K562 (cell line): Measurements from ENCODE around the gene CCDC3. TPM values are rescaled to one million over a fixed set of nuclear protein-coding genes. Genes with fewer than 3 reads are reported as not detected.

Experiments used
- ATAC-seq: fragments of 200-7000 bp; cut with Tn5 transposase; 3 replicates; pipeline ENCODE4 v1.9.1; 2020; ENCODE audit warnings: moderate library complexity
- BruUV-seq: library from RNA; stranded (reverse); fragments of 400-500 nt; replicated peaks from 2 replicates; lab custom pipeline; 2021; lab: Mats Ljungman, UMichigan
- CTCF ChIA-PET: fragments of 300-600 bp; formaldehyde crosslinking; extraction: SDS; loops from one replicate; lab custom pipeline; 2021; ENCODE audit warnings: low intra/inter-chr PET ratio; lab: Yijun Ruan, JAX
- POLR2A ChIA-PET: fragments of 300-600, 350-650 bp; sonication (Branson Sonifier 250); formaldehyde crosslinking; extraction: SDS; loops from one replicate; lab custom pipeline; 2021; ENCODE audit warnings: antibody characterized with exemption, inconsistent platforms; lab: Yijun Ruan, JAX
- DNase-seq, 4 experiments: peaks; one replicate each; pipeline versions ENCODE4 v3.0.0 to v3.0.0-alpha.2; 2011 to 2018; ENCODE audit warnings: low spot score in 3 of 4, mixed read lengths in 3 of 4; ENCODE audit errors: extremely low read depth in 1 of 4
- FAIRE-seq: peaks from 2 replicates; lab custom pipeline; 2011; peaks lifted over from hg19 to GRCh38; lab: Jason Lieb, UNC
- H2AFZ ChIP-seq: 2 replicates; pipeline ENCODE4 v1.6.0; 2011; ENCODE audit warnings: low read depth, low read length, control low read depth, inconsistent platforms
- H3K27ac ChIP-seq: fragments of 200-600 bp; 3 replicates; pipeline ENCODE4 v1.8.0; 2011; ENCODE audit warnings: low read depth, mild to moderate bottlenecking, control low read depth, inconsistent platforms, low read length, moderate library complexity, mixed read lengths; ENCODE audit errors: extremely low read depth
- H3K27me3 ChIP-seq, 2 experiments: fragments of 300-600 bp in 1 of 2; 2 replicates in 1 of 2; 3 replicates in 1 of 2; pipeline versions ENCODE4 v1.6.0 to v1.8.0; 2011; ENCODE audit warnings: inconsistent platforms in 2 of 2, low read length in 2 of 2, mild to moderate bottlenecking in 1 of 2, mixed read lengths in 1 of 2, moderate library complexity in 1 of 2; ENCODE audit not compliant: control insufficient read depth in 2 of 2, insufficient read depth in 2 of 2
- H3K36me3 ChIP-seq: fragments of 300-600 bp; 3 replicates; pipeline ENCODE4 v1.8.0; 2011; ENCODE audit warnings: mild to moderate bottlenecking, low read length, inconsistent platforms; ENCODE audit not compliant: control insufficient read depth, insufficient read depth
- H3K4me1 ChIP-seq, 2 experiments: fragments of 200-600 bp in 1 of 2; replicated peaks in 1 of 2; 2 replicates in 1 of 2; 3 replicates in 1 of 2; pipeline versions ENCODE4 v1.5.1 to v1.8.0; 2011; ENCODE audit warnings: inconsistent platforms in 2 of 2, low read length in 2 of 2, mild to moderate bottlenecking in 1 of 2, mixed read lengths in 1 of 2, moderate library complexity in 1 of 2; ENCODE audit not compliant: control insufficient read depth in 2 of 2, insufficient read depth in 2 of 2
- H3K4me2 ChIP-seq: 2 replicates; pipeline ENCODE4 v1.6.1; 2011; ENCODE audit warnings: low read length, control low read depth, inconsistent platforms, mixed read lengths; ENCODE audit not compliant: insufficient read depth
- H3K4me3 ChIP-seq: fragments of 200-600 bp; sonication (generic), shearing (Covaris generic); 2 replicates; pipeline ENCODE4 v1.5.1; 2016; ENCODE audit warnings: control low read depth, inconsistent platforms
- H3K79me2 ChIP-seq: fragments of 200-600 bp; 3 replicates; pipeline ENCODE4 v1.8.0; 2011; ENCODE audit warnings: low read length, inconsistent platforms; ENCODE audit not compliant: control insufficient read depth, insufficient read depth
- H3K9ac ChIP-seq, 2 experiments: 2 replicates each; pipeline versions ENCODE4 v1.6.0 to v1.6.1; 2011; ENCODE audit warnings: low read depth in 2 of 2, low read length in 2 of 2, control low read depth in 1 of 2, inconsistent platforms in 1 of 2, mild to moderate bottlenecking in 1 of 2, mixed read lengths in 1 of 2; ENCODE audit not compliant: insufficient read depth in 1 of 2
- H3K9me1 ChIP-seq: one replicate; pipeline ENCODE4 v1.6.0; 2011; ENCODE audit warnings: inconsistent platforms, mild to moderate bottlenecking, low read length, moderate library complexity; ENCODE audit not compliant: control insufficient read depth, insufficient read depth
- H3K9me3 ChIP-seq: replicated peaks from 2 replicates; pipeline ENCODE4 v1.5.1; 2011; ENCODE audit warnings: low read depth, low read length, inconsistent platforms; ENCODE audit not compliant: control insufficient read depth, insufficient read depth
- H4K20me1 ChIP-seq: replicated peaks from 2 replicates; pipeline ENCODE4 v1.6.1; 2011; ENCODE audit warnings: low read length, inconsistent platforms, mixed read lengths; ENCODE audit not compliant: control insufficient read depth, insufficient read depth
- CBFA2T3 ChIP-seq: fragments of 450-650 bp; IDR thresholded peaks from 2 replicates; pipeline ENCODE4 v1.6.1; 2017
- GTF2B ChIP-seq: IDR thresholded peaks from 2 replicates; pipeline ENCODE4 v1.6.1; 2011; ENCODE audit not compliant: insufficient read length; ENCODE audit errors: extremely low read depth
- NCOR1 ChIP-seq: fragments of 450-650 bp; IDR thresholded peaks from 2 replicates; pipeline ENCODE4 v1.6.1; 2016; ENCODE audit warnings: mild to moderate bottlenecking, moderate library complexity
- NELFE ChIP-seq: IDR thresholded peaks from 2 replicates; pipeline ENCODE4 v1.6.1; 2011; ENCODE audit warnings: mild to moderate bottlenecking; ENCODE audit not compliant: insufficient read depth, insufficient read length
- RNF219 ChIP-seq: fragments of 250-450 bp; sonication (Bioruptor Pico); IDR thresholded peaks from 2 replicates; pipeline ENCODE4 v1.5.0; 2022; ENCODE audit warnings: mild to moderate bottlenecking
- SIRT6 ChIP-seq: IDR thresholded peaks from one replicate; pipeline ENCODE4 v1.6.1; 2012; ENCODE audit warnings: low read depth, mild to moderate bottlenecking, control low read depth, inconsistent platforms, low read length, moderate library complexity
- SMARCA4 ChIP-seq: fragments of 450-650 bp; IDR thresholded peaks from 2 replicates; pipeline ENCODE4 v1.6.1; 2016
- TAF15 ChIP-seq: fragments of 200-400 bp; formaldehyde crosslinking; IDR thresholded peaks from 2 replicates; pipeline ENCODE4 v1.6.1; 2017; ENCODE audit warnings: mild to moderate bottlenecking, low read depth, low read length, moderate library complexity
- WGBS: fragments of 100-300 bp; shearing (Covaris generic); methylation state at CpG from one replicate; pipeline ENCODE4 v1.1.6; 2016; ENCODE audit warnings: low coverage, mixed read lengths; ENCODE audit not compliant: insufficient coverage; ENCODE audit errors: missing lambda C conversion rate; 5-methylcytosine and 5-hydroxymethylcytosine counted together
- in situ Hi-C: fragments of 300-500 bp; cut with MboI; formaldehyde crosslinking; loops from 4 replicates; pipeline ENCODE4 v1.15.0; 2018; ENCODE audit warnings: inconsistent platforms, mixed read lengths
- intact Hi-C: fragments of 100-400 bp; cut with micrococcal nuclease; formaldehyde crosslinking; loops from 2 replicates; pipeline ENCODE4 v1.14.2; 2022
- polyA plus RNA-seq, 8 experiments: library from polyadenylated mRNA; depleted of rRNA in 4 of 8; stranded (reverse) in 5 of 8; unstranded in 3 of 8; fragments of >200 nt; fragmentation: Nextera tagmentation in 2 of 8; fragmentation: Illumina TruSeq in 1 of 8; extraction: Ambion mirVana in 2 of 8; extraction: Trizol in 1 of 8; gene quantifications; 2 replicates each; pipeline versions ENCODE4 v1.2.1 to v1.2.3, GENCODE V29; 2011 to 2014; ENCODE audit warnings: inconsistent platforms in 1 of 8, missing spikeins in 1 of 8
- total RNA-seq, 7 experiments: library from RNA; depleted of rRNA in 6 of 7; stranded (reverse); fragments of >200 nt in 6 of 7; fragmentation: Illumina TruSeq in 2 of 7; extraction: Trizol in 2 of 7; gene quantifications; 2 replicates each; pipeline versions ENCODE4 v1.2.1 to v1.2.3, GENCODE V29; 2011 to 2021; ENCODE audit warnings: low replicate concordance in 1 of 7

Gene CCDC3
- total and polyA plus RNA-seq, 9 of the 15 experiments (the other 6 are each of a cell fraction or from before 2014, with no cell fraction given) = not detected

GRCh38 chr10:13049774-13050420 is 48.4 kb upstream of the CCDC3 start:
- POLR2A ChIA-PET = interaction anchor here (0.7 kb wide), 1 partner anchor 118 kb away, joined by 3 read pairs; no protein-coding TSS in a partner anchor
- intact Hi-C loops = no loop called here
- Histone ChIP-seq H3K79me2 (no peaks in the 10 kb centered on the region), H3K27me3 (peaks cover 4 to 24% of the 10 kb centered on the region in 2 experiments)
- in situ Hi-C loops = no loop called here
- no TSS peak for BruUV-seq
- ATAC-seq = no peak
- FAIRE-seq = no peak
- no peak for TF ChIP-seq NELFE
- TF ChIP-seq RNF219 (CRISPR knock-in tag) = no peak
- no peak for TF ChIP-seq GTF2B
- no peak for TF ChIP-seq SIRT6
- no peak for TF ChIP-seq TAF15
- TF ChIP-seq CBFA2T3 = no peak
- no peak for TF ChIP-seq NCOR1
- TF ChIP-seq SMARCA4 = no peak
- TF ChIP-seq, all 486 proteins: peak for 0
- H3K4me3 ChIP-seq = no peak overlapping the region
- CTCF ChIA-PET = no interaction called here
- H2AFZ ChIP-seq = no peak overlapping the region
- no peaks in the 10 kb centered on the region for H3K9me3 ChIP-seq
- no peaks in the 10 kb centered on the region for H4K20me1 ChIP-seq
- no peaks in the 10 kb centered on the region for H3K36me3 ChIP-seq
- H3K4me2 ChIP-seq = no peak overlapping the region
- H3K9me1 ChIP-seq = no peaks in the 10 kb centered on the region
- H3K4me1 ChIP-seq = no peaks in the 10 kb centered on the region
- no peak overlapping the region for H3K27ac ChIP-seq
- DNase-seq = no peak
- WGBS = 3% methylated on average over 6 of the region's 6 CpGs
- no peak overlapping the region for H3K9ac ChIP-seq
